HG03565 (cell line): Measurements from ENCODE around the gene INPP4B.
"Not testable (repeated sequence)": the region's sequence is repeated elsewhere in the genome, so short reads cannot be mapped to it uniquely, and the experiment has no call there.

Experiments
- ATAC-seq: cut with Tn5 transposase; IDR thresholded peaks from one replicate; pipeline ENCODE4 v1.9.1; 2021; ENCODE audit warnings: mild to moderate bottlenecking, moderate library complexity; ENCODE audit not compliant: unreplicated experiment

The INPP4B gene

DNA sequence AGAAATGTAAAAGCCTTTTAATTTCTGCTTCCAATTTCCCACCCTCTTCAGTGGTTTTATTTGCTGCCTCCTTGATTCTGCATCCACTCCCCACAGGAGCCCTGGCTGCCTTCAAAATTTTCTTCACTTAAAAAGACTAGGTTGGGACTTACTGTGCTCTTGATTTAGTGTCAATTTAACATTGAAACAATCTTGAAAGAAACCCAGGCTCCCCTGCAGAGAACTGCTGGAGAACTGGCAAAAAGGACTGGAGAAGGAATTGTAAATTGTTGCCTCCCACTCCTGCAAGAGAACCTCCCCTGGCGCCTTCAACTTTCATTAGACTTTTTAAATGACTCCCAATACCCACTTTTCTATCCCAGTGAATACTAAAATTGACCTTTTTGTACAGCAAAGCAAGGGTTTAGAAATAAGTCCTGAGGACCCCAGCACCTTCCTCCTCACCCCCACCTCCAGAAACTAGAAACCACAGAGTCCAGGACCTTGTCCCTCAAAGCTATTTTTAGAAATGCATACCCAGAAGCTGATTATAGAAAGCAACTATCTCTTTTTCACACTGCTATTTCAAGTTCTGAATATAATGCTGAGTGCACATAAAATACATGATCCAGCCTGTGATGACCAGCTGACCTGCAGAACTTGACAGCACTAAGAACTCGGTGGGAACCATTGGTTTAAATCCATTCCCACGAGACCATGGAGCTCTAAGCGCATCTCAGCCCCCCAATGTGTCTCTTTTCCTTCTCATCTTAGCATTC lies 155.5 kb downstream of the INPP4B start:
- ATAC-seq: no peak

DNA sequence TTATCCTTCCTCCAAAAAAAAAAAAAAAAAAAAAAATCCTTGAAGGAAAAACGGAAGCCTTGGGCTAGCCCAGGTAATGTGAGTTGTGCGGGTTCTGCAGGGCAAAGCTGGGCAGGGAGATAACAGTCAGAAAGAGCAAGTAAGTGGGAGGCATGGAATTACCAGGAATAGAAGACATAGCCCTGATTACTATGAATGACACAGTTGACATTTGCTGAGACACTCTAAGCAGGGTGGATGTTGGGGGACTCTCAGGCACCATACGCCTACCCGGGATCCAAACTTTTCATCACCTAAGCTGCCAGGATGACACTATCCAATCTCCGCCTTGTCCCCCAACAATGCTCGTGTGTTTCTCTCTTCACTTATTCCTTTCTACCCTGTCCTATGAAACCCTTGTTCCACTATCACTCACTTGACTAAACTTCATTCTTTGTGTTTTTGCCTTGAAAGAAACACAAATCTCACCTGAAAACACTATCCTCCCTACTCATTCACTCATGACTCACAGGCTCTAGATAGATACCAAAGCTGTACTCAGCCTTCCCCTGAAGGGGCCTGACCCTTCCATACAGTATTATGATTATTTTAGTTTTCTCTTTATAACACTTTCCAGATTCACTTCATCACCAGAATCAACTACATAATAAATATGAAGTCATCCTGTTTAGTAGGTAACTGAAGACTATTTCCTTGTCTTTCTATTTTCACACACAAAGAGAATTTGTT lies 158.4 kb downstream of the INPP4B start:
- no peak for ATAC-seq

DNA sequence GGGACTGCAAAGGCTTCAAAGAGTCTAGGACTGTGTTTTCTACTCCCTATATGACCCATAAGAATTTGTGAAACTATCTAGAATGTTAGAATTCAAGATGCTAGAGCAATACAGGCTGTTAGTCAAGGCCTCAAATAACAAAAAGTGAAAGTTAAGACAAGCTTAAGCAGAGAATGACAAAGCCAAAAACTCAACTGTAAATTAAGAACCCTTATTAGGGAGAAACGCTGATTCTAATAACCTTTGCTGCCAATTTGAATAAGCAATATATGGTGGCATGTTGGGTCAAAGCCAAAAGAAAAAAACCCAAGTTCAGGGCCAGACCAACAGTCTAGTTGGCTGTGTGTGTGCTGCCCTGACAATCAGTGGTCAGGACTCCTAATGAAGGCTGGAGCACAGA lies 160.0 kb downstream of the INPP4B start:
- no peak for ATAC-seq

DNA sequence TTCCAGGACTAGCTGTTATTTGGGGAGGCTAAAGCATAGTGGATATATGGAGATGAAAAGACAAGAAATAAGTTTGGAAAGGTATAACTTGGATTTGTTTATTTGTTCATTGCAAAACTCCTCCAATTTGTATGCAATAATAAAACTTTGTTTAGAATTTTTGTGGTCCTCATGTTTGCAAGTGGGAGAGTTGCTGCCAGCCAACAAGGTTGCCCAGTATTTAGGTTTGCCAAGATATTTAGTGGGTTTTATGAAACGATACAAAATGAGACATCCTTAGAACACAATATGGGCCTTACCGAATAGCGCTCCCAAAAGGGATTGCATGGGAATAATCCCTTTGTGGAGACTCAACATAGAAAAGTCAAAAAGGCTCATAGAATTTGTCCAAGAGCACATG lies 162.1 kb downstream of the INPP4B start:
- no peak for ATAC-seq

DNA sequence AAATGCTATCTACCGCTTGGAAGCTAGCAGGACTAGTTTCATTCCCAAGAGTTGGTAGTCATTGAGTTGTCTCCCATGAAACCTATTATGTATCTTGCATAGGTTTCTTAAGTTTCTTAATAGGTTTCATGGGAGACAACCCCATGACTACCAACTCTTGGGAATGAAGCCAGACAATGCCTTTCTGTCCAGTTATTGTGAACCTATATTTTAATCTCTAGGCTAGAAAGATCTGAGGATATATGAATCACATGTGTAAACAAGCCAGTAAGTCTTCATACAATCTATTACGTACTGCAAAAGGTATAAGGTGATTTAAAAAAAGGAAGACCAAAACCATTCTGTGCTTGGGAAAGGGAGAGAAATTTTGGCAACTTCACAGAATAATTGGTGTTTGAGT lies 162.6 kb downstream of the INPP4B start:
- ATAC-seq: no peak

DNA sequence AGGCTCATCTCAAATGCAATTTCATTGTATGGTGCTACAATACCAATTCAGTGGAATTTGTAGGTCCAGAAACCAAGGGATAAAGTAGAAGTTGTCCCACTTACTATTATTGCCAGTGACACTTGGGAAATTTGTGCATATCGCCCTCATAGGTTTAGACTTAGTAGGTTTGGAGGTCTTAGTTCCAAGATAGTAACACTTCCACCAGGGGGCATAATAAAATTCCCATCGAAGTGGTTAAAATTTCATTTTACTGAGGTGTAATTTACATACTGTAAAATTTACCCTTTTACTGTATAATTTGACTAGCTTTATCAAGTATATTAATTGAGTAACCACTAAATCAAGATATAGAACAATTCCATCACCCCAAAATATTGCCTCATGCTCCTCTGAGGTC lies 174.6 kb downstream of the INPP4B start:
- ATAC-seq: no peak

DNA sequence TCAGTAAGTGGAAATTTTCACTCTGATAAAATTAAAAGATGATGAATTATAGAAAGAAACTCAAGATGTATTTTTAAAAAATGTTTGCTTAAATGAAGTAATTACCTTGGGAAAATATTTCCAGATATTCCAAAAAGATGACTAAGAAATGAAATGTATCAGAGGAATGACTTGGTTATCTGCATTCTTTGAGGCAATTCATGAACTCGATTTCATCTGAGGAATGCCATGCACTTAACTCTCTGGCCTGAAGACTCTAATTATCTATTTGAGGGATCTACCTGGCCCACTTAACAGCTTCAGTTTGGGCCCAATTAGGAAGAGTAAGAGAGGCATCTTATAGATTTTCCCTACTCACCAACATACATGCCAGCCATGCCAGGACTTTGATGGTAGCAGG lies 182.3 kb downstream of the INPP4B start:
- no peak for ATAC-seq

DNA sequence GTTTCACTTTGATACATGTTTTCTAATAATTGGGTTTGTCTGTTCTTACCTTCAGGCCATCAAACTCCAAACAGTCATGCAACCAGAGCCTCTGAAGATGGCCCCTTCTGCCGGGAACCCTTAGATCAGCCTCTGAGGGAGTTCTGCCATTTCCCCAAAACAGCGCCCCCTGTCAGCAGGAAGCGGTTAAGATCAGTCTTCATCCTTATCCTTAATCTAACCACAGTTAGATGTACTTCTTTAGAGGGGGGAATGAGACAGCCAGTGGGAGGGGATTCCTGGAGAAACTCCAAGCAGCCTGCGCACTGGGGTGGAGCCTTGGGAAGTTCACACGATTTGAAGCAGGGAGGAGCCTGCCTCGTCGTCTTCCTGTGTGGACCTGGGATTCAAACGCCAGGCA lies 185.4 kb downstream of the INPP4B start:
- ATAC-seq: no peak

DNA sequence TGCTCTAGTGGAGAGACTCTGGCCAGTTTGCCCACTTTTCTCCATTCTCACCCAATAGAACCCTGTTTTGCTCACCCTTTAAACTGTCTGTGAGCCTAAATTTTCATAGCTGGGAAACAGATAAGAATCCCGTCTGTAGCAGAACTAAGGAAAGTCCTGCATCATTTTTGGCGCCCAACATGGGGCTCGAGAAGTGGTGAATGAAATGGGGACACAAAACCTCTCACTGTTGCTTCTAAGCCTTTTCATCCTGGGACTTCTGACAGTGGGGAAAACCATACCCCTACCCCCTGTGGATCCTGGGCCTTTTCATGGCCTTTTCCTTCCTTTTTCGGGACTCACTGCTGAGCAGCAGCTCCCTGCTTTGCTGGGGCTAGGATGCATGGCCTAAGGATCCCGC lies 189.9 kb downstream of the INPP4B start:
- ATAC-seq: no peak

DNA sequence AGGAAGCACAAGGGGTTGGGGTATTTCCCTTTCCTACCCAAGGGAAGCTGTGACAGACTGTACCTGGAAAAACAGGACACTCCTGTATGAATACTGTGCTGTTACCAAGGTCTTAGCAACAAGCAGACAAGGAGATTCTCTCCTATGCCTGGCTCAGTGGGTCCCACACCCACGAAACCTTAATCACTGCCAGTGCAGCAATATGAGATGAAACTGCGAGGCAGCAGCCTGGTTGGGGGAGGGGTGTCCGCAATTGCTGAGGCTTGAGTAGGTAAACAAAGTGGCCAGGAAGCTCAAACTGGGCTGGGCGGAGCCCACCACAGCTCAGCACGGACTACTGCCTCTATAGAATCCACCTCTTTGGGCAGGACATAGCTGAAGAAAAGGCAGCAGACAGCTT lies 197.7 kb downstream of the INPP4B start:
- ATAC-seq: no peak

DNA sequence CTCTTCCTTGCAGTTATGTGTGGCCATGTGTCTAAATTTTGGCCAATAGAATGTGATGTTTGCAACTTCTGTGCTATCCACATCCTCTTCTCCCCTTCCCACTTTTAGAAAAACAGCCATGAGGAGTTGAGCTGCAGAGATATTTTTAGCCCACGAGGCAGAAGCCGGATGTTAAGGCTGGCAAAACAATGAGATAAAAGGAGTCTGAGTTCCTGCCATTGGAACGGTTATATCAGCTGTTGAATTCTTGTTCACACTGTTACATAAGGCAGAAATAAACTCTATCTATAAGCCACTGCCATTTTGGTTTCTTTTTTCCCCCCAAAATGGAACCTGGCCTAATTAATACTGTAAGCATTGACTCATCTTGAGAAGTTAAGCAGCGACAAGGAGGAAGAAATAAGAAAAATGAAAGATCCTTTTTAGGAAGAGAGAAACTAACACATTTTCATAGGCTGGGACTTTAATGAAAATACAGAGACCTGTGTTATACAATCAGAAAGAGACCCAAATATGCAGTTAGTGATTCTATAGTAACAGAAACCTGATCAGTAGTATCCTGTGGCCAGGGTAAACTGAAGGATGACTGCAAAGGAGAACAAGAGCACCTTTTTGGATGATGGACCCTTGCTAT lies 200.5 kb downstream of the INPP4B start:
- peak; percentile 57 for ATAC-seq

DNA sequence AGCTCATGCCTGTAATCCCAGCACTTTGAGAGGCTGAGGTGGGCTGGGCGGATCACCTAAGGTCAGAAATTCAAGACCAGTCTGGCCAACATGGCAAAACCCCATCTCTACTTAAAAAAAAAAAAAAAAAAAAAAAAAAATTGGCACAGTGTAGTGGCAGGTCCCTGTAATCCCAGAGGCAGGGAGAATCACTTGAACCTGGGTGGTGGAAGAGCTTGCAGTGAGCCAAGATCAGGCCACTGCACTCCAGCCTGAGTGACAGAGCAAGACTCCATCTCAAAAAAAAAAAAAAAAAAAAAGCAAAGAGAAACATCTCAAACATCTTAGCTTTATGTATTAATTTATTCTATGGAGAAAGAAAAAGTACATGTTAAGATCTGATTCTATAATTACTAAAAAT lies 201.5 kb downstream of the INPP4B start:
- ATAC-seq: not testable (repeated sequence)

DNA sequence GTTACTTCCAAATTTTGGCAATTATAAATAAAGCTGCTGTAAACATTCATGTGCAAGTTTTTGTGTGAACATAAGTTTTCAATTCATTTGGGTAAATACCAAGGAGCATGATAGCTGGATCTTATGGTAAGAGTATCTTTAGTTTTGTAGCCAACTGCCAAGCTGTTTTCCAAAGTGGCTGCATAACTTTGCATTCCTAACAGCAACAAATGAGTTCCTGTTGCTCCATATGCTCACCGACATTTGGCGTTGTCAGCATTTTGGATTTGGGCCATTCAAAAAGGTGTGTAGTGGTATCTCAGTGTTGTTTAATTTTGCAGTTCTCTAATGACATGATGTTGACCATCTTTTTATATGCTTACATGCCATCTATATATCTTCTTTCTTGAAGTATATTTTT lies 208.5 kb downstream of the INPP4B start:
- ATAC-seq: no peak

DNA sequence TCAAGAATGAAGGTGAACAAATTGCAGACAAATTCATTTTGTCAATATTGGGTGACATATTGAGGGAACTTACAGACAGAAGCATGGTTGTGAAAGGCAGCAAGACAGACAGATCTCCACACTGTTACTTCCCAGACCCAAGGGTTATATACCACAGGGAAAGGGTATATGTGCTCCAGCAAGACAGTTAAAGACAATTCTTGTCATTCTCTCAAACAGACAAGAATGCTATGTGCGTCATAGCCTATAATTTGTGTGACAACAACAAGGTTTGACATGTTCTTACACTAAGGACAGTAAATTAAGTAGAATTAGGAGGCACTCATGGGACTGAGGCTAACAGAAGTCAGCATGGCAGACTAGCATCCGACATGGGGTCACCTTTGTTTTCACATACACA lies 214.3 kb downstream of the INPP4B start:
- ATAC-seq: no peak

DNA sequence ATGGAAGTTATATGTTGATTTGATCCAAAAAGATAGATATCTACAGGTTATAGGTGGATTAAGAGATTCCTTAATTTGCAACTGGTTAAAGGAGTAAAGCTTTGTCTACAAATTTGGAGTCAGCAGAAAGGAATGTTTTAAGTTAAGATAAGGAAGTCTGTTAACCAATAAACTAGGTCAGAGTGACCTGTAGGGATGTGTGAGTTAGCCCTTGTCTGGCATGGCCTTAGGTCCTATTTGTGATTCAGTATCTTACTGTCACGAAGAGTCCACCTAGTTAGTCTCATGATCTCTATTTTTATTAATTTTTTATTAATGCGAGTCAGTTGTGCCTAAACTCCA lies 230.8 kb downstream of the INPP4B start:
- no peak for ATAC-seq

DNA sequence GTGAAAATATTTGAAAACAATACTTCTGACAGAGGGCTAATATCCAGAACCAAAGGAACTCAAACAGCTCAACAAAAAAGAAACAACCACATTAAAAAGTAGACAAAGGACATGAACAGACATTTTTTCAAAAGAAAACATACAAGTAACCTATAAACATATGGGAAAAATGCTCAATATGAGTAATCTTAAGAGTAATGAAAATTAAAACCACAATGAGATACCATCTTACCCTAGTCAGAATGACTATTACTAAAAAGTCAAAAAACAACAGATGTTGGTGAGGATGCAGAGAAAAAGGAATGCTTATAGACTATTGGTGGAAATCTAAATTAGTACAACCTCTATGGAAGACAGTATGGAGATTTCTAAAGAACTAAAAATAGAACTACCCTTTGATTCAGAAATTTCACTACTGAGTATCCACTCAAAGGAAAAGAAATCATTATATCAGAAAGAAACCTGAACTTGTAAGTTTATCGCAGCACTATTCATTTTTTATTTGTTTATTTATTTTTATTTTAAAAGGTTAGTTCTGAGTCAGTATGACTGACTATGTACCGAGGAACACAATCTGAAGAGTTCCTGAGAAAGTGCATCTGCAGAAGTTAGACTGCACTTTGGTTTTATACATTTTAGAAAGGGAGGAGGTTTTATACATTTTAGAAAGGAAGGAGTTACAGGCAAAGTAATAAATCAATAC lies 231.3 kb downstream of the INPP4B start:
- no peak for ATAC-seq

DNA sequence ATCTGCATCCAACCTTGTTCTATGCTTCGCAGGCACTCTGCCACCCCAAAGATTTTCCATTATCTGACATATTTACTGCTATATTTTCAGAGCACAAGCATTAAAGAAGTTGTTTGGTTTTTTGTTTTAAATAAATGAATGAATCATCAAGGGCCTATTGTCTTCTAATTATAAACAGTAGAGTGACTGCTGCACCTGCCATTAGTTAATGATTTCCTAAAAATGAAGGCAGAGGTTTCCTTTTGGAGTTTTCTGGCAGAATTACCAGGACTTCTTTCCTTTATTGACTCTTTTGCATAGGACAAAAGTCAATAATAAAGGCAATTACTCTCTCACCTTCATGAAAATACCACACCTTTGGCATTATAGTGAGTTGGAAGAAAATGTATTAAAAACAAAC lies 238.1 kb downstream of the INPP4B start:
- no peak for ATAC-seq

DNA sequence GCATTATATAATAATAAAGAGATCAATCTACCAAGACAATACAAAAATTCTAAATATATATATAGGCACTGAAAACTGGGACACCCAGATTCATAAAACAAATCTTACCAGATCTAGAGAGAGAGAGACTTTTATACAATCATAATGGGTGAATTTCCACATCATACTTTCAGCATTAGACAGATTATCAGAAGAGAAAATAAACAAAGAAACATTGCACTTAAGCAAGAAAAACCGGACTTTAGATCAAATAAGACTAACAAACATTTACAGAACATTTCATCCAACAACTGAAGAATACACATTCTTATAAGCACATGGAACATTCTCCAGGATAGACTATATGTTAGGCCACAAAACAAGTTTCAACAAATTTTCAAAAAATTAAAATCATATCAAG lies 245.1 kb downstream of the INPP4B start:
- no peak for ATAC-seq

DNA sequence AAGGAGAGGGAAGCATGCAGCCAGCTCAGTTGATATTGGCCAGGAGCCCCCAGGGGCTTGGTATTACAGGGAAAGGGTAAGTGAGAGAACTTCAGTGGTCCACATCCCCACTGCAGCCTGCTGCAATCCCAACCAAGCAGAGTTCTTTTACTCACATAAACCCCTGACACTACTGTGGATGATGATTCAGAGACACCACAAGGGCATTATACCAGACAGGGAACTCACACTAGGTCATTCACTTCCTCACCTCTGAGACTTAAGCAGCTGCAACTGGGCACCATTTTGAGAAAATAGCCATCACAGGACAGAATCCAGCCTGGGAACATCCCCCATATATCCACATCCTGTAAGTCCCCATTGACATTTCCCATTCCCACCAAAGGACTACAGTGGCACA lies 248.0 kb downstream of the INPP4B start:
- no peak for ATAC-seq

DNA sequence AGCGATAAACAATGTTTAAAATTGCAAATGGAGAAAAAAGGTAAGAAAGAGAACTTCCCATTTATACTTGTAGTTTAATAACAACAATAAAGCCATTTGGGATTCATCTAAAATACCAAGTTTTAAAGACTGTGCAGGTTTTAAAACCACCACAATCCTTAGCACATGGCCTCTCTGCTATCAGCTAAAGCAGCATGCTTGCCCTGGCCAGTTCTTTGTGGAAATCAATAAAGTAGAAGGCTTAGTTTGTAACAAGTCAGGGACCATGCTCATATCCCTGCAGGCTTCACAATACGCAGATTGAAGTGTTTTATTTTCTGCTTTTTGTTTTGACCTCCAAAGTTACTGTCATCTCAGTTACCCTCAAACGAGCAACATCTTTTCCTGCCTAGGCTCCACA lies 249.5 kb downstream of the INPP4B start:
- no peak for ATAC-seq

DNA sequence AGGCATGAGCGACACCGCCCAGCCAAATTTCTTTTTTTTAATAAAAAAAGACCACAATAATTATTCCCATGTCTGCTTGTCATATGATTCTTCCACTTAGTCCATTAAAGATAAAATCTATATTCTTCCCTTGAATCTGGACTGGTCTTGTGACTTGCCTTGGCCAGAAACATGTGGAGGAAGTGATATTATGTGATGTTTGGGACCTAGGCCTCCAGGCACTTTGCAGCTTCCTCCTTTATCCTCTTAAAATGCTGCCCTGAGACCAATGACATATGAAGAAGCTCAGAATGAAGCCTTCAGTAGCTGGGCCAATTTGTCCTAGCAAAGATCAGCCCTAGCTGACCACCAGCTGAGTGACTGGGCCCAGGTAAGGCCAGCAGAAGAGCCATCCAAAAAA lies 250.0 kb downstream of the INPP4B start:
- no peak for ATAC-seq
